ENCODE data around the gene RABGAP1L.

- TF ChIP-seq CTCF (IDR thresholded peaks at IDR 0.05) (no peak), POLR2A (IDR thresholded peaks at IDR 0.05) (no peak)
Measured at GRCh38 chr1:174572771-174573170, 413.5 kb downstream of the RABGAP1L start.

Data from Peyer's patch (tissue), 4 donors.